Cardiac fibroblast (primary cell): ENCODE measurements around the gene PDS5A.
"Not testable (repeated sequence)": the region's sequence is repeated elsewhere in the genome, so short reads cannot be mapped to it uniquely, and the experiment has no call there.

Experiments used
- DNase-seq, 2 donors: peaks; one replicate each; pipeline versions ENCODE4 v3.0.0 to v3.0.0-alpha.2; 2010; ENCODE audit warnings: low read depth in 2 of 2
- H3K4me3 ChIP-seq, 2 donors: replicated peaks in 1 of 2; 1 replicate in 1 of 2; 2 replicates in 1 of 2; pipeline ENCODE4 v1.5.1; 2011; ENCODE audit warnings: low read depth in 2 of 2, low read length in 2 of 2, mild to moderate bottlenecking in 2 of 2, moderate library complexity in 1 of 2
- TF ChIP-seq, protein P1 (sequence below): IDR thresholded peaks from one replicate; pipeline ENCODE4 v1.5.1; 2011; ENCODE audit warnings: low read depth, mild to moderate bottlenecking, low read length, inconsistent platforms

PDS5A gene

DNA sequence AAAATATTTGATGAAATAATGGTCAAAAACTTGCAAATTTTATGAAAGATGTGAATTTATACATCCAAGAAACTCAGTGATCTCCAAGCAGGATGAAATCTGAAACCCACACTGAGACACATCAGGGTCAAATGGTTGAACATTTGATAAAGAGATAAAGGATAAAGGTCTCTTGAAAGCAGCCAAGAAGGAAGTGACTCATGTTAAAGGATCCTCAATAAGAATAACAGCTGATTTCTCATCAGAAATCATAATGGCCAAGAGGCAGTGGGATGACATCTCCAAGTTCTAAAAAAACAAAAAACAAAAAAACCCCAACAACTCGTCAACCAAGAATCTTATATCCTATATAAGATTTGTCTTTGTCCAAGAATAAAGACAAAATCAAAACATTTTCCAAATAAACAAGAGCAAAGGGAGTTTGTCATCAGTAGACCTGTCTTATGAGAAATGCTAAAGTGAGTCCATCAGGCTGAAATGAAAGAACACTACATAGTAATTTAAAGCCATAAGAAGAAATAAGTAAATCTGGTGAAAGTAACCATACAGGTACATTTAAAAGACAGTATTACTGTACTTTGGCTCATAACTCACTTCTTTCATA, 121.7 kb downstream of the PDS5A start:
- TF ChIP-seq, protein P1, sequence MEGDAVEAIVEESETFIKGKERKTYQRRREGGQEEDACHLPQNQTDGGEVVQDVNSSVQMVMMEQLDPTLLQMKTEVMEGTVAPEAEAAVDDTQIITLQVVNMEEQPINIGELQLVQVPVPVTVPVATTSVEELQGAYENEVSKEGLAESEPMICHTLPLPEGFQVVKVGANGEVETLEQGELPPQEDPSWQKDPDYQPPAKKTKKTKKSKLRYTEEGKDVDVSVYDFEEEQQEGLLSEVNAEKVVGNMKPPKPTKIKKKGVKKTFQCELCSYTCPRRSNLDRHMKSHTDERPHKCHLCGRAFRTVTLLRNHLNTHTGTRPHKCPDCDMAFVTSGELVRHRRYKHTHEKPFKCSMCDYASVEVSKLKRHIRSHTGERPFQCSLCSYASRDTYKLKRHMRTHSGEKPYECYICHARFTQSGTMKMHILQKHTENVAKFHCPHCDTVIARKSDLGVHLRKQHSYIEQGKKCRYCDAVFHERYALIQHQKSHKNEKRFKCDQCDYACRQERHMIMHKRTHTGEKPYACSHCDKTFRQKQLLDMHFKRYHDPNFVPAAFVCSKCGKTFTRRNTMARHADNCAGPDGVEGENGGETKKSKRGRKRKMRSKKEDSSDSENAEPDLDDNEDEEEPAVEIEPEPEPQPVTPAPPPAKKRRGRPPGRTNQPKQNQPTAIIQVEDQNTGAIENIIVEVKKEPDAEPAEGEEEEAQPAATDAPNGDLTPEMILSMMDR, result no peak
- DNase-seq, result peak; percentile 15 to 40
- no peak overlapping the region for H3K4me3 ChIP-seq

DNA sequence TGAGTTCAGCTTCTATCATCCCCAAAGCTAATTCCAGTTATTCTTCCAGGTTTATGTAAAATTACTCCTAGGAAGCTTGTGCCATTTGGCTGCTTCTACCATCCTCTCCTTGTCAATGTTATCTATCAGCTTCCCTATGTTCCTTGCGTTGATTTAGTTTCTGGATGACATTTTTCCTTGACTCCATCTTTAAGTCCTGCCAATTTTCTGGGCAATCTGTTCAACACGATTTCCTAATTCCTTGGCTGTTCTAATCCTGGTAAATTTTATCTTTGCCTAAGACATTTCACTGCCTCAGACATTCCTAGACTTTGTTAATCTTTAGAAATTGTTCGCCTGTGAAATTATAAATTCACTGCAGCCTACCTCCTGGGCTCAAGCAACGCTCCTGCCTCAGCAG, 125.1 kb downstream of the PDS5A start:
- DNase-seq, result peak in 1 of 2 donors; percentile 29
- TF ChIP-seq, protein P1, result no peak
- H3K4me3 ChIP-seq, result no peak overlapping the region

DNA sequence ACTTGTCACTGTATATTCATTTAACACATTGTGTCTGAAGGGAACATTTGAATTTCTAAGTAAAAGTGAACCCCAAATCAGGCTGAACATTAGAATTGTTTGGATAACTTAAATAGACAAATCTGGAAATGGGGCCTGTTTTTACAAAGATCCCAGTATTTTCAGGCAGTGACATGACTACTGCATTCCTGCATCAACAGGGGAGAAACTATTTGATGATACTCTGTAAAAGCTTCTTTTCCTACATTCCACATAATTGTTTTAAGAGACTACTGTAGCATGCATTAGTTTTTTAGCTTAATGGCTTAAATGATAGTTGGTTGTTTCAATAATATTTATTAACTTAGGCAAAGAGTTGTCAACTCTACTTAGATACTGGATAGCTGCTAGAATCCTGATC, 127.0 kb downstream of the PDS5A start:
- no peak overlapping the region for H3K4me3 ChIP-seq
- DNase-seq, result no peak
- TF ChIP-seq, protein P1, result no peak

DNA sequence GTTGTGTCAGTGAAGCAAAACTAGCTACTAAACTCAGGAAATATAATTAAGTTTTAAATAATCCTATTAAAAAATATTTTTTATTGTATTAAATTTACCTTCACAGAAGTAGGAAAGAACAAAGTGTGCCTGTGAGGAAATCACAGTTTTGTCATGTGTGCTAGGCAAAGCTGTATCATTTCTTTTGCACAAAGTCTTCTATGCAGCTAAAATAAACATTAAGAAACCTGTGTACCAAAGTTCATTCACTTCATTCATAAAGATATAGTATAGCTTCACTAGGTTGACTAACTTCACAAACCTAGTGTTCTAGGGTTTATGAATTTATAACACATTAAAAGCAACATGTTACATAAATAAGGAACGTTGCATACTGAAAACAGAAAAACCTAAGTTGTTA, 131.0 kb downstream of the PDS5A start:
- DNase-seq, result no peak
- TF ChIP-seq, protein P1, result no peak
- H3K4me3 ChIP-seq, result no peak overlapping the region

DNA sequence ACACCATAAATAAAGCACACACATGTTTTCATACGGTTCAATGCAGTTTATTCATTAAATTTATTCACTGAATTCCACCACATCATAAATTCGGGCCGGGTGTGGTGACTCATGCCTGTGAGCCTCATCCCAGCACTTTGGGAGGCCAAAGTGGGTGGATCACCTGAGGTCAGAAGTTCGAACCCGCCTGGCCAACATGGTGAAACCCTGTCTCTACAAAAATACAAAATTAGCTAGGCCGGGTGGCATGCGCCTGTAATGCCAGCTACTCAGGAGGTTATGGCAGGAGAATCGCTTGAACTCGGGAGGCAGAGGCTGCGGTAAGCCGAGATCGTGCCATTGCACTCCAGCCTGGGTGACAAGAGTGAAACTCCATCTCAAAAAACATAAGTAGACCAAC, 131.6 kb downstream of the PDS5A start:
- TF ChIP-seq, protein P1, result no peak
- H3K4me3 ChIP-seq, result no peak overlapping the region
- peak in 1 of 2 donors; percentile 41 for DNase-seq

DNA sequence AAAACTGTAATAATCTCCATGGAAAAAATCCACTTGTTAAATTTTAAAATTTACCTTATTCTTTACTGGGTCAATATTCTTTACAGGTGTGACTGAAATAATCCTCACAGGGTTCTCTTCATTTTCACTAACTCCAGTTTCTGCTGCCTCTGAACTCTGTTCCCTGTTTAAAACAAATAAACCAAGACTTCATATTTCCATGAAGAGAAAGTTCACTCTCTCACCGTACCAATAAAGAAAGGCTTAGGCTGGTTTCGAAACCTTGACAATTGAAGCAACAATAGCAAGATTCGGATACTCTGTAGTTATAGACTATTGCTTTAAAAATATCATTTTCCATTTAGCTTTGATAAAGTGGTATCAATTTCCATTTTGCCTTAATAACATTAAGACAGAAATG, 135.8 kb downstream of the PDS5A start:
- no peak overlapping the region for H3K4me3 ChIP-seq
- TF ChIP-seq, protein P1, result no peak
- DNase-seq, result no peak

DNA sequence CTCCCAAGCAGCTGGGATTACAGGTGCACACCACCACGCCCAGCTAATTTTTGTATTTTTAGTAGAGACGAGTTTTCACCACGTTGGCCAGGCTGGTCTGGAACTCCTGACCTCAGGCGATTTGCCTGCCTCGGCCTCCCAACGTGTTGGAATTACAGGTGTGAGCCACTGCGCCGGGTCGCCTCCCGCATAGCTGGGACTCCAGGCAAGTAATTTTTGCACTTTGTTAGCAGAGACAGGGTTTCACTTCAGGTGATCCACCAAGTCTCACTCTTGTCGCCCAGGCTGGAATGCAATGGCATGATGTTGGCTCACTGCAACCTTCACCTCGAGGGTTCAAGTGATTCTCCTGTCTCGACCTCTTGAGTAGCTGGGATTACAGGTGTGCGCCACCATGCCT, 137.2 kb downstream of the PDS5A start:
- DNase-seq, H3K4me3 ChIP-seq: not testable (repeated sequence)
